ENCODE measurements around the gene PTCH2. TPM values are rescaled to one million over a fixed set of nuclear protein-coding genes. Genes with fewer than 3 reads are reported as not detected.

The PTCH2 gene
- total RNA-seq, 2 donors from 2014 or later, result 0.32 to 31.9 TPM

- peaks cover 10% of the 10 kb centered on the region for H3K4me1 ChIP-seq (replicated peaks)
- intact Hi-C loops (cut with DNase I), result no loop called here
- H3K27ac ChIP-seq, result peak overlapping the region; percentile 88 to 89
- H3K36me3 ChIP-seq, result no peaks in the 10 kb centered on the region
- no peak for TF ChIP-seq POLR2AphosphoS5 (IDR thresholded peaks at IDR 0.05)
- no peak for TF ChIP-seq POLR2A (IDR thresholded peaks at IDR 0.05)
- TF ChIP-seq, protein P1, sequence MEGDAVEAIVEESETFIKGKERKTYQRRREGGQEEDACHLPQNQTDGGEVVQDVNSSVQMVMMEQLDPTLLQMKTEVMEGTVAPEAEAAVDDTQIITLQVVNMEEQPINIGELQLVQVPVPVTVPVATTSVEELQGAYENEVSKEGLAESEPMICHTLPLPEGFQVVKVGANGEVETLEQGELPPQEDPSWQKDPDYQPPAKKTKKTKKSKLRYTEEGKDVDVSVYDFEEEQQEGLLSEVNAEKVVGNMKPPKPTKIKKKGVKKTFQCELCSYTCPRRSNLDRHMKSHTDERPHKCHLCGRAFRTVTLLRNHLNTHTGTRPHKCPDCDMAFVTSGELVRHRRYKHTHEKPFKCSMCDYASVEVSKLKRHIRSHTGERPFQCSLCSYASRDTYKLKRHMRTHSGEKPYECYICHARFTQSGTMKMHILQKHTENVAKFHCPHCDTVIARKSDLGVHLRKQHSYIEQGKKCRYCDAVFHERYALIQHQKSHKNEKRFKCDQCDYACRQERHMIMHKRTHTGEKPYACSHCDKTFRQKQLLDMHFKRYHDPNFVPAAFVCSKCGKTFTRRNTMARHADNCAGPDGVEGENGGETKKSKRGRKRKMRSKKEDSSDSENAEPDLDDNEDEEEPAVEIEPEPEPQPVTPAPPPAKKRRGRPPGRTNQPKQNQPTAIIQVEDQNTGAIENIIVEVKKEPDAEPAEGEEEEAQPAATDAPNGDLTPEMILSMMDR (IDR thresholded peaks at IDR 0.05), result no peak
- no peak for DNase-seq (ENCODE audit: low spot score)
- no peak overlapping the region for H3K4me3 ChIP-seq
- no peaks in the 10 kb centered on the region for H3K9me3 ChIP-seq
- H3K27me3 ChIP-seq (replicated peaks; ENCODE audit: insufficient read depth), result no peaks in the 10 kb centered on the region
- 46% methylated on average over 6 of the region's 6 CpGs for WGBS
Observed at GRCh38 chr1:44808938-44809917, 33.8 kb downstream of the PTCH2 start.

- 23% methylated on average over 23 of the region's 23 CpGs for WGBS
- intact Hi-C loops (cut with DNase I), result no loop called here
- H3K4me3 ChIP-seq, result peak within 1 kb of the TSS in 1 of 2 donors; percentile 5
- no peaks in the 10 kb centered on the region for H3K9me3 ChIP-seq
- H3K27ac ChIP-seq, result peak within 1 kb of the TSS; percentile 88 to 89
- H3K4me1 ChIP-seq (replicated peaks), result peaks cover 10% of the 10 kb centered on the region
- DNase-seq (ENCODE audit: low spot score), result no peak
- no peaks in the 10 kb centered on the region for H3K27me3 ChIP-seq (replicated peaks; ENCODE audit: insufficient read depth)
- no peaks in the 10 kb centered on the region for H3K36me3 ChIP-seq
- no peak for TF ChIP-seq POLR2A (IDR thresholded peaks at IDR 0.05)
- TF ChIP-seq, protein P1 (IDR thresholded peaks at IDR 0.05), result no peak
- no peak for TF ChIP-seq POLR2AphosphoS5 (IDR thresholded peaks at IDR 0.05)
Observed at GRCh38 chr1:44808063-44808937, 34.8 kb downstream of the PTCH2 start, which contains the start of gene BTBD19. BTBD19 (plus strand) TSS chr1:44808523; CDS start chr1:44808821, 298 bp downstream.

GRCh38 chr1:44807364-44808062, 35.5 kb downstream of the PTCH2 start:
- peak overlapping the region; percentile 88 to 89 for H3K27ac ChIP-seq
- H3K4me1 ChIP-seq (replicated peaks), result peaks cover 10% of the 10 kb centered on the region
- no peaks in the 10 kb centered on the region for H3K9me3 ChIP-seq
- no peaks in the 10 kb centered on the region for H3K36me3 ChIP-seq
- TF ChIP-seq POLR2AphosphoS5 (IDR thresholded peaks at IDR 0.05) (peak; percentile 49), POLR2A (IDR thresholded peaks at IDR 0.05) (peak; percentile 45)
- TF ChIP-seq, protein P1 (IDR thresholded peaks at IDR 0.05), result no peak
- H3K4me3 ChIP-seq, result no peak overlapping the region
- peak; percentile 84 for DNase-seq (ENCODE audit: low spot score)
- WGBS, result 14% methylated on average over 16 of the region's 16 CpGs
- intact Hi-C loops (cut with DNase I), result no loop called here
- no peaks in the 10 kb centered on the region for H3K27me3 ChIP-seq (replicated peaks; ENCODE audit: insufficient read depth)

GRCh38 chr1:44806704-44807363, 36.2 kb downstream of the PTCH2 start, which contains the start of gene DYNLT4:
DYNLT4 (minus strand) TSS chr1:44807351; CDS start chr1:44806668, 683 bp downstream.
- 68% methylated on average over 7 of the region's 7 CpGs for WGBS
- intact Hi-C loops (cut with DNase I), result no loop called here
- TF ChIP-seq, protein P1 (IDR thresholded peaks at IDR 0.05), result no peak
- no peak for TF ChIP-seq POLR2A (IDR thresholded peaks at IDR 0.05)
- Histone ChIP-seq H3K27ac (peak within 1 kb of the TSS; percentile 88 to 89), H3K4me1 (replicated peaks) (peaks cover 10% of the 10 kb centered on the region), H3K9me3 (no peaks in the 10 kb centered on the region), H3K36me3 (no peaks in the 10 kb centered on the region), H3K27me3 (replicated peaks; ENCODE audit: insufficient read depth) (no peaks in the 10 kb centered on the region), H3K4me3 (no peak within 1 kb of the TSS)
- no peak for DNase-seq (ENCODE audit: low spot score)

All from prostate gland (tissue), 2 donors.